GM23248 (cell line): Measurements from ENCODE around the gene ZNF557. TPM values are rescaled to one million over a fixed set of nuclear protein-coding genes. Genes with fewer than 3 reads are reported as not detected.
A peak's percentile ranks its signal among the peaks of the same experiment; 100 is the strongest.

Experiments used
- DNase-seq: peaks from one replicate; pipeline ENCODE4 v3.0.0-alpha.2; 2015
- H2AFZ ChIP-seq: fragments of 200-600 bp; sonication (generic); 2 replicates; pipeline ENCODE4 v1.6.1; 2016; ENCODE audit warnings: antibody characterized with exemption
- H3F3A ChIP-seq: fragments of 200-600 bp; sonication (generic); 2 replicates; pipeline ENCODE4 v1.6.1; 2016; ENCODE audit warnings: mild to moderate bottlenecking, antibody characterized with exemption, mixed run types; ENCODE audit not compliant: insufficient read depth
- H3K27ac ChIP-seq: fragments of 200-600 bp; sonication (generic); 2 replicates; pipeline ENCODE4 v1.5.1; 2016; ENCODE audit warnings: mild to moderate bottlenecking
- H3K27me3 ChIP-seq: fragments of 200-600 bp; sonication (generic); replicated peaks from 2 replicates; pipeline ENCODE4 v1.6.1; 2016; ENCODE audit warnings: mild to moderate bottlenecking; ENCODE audit not compliant: insufficient read depth
- H3K36me3 ChIP-seq: fragments of 200-600 bp; sonication (generic); 2 replicates; pipeline ENCODE4 v1.6.1; 2016; ENCODE audit warnings: low read depth, mild to moderate bottlenecking
- H3K4me1 ChIP-seq: fragments of 200-600 bp; sonication (generic); 2 replicates; pipeline ENCODE4 v1.6.1; 2016; ENCODE audit warnings: mild to moderate bottlenecking; ENCODE audit not compliant: insufficient read depth
- H3K4me2 ChIP-seq: fragments of 200-600 bp; sonication (generic); one replicate; pipeline ENCODE4 v1.6.1; 2016; ENCODE audit warnings: mild to moderate bottlenecking; ENCODE audit not compliant: unreplicated experiment
- H3K4me3 ChIP-seq: fragments of 200-600 bp; sonication (generic); 2 replicates; pipeline ENCODE4 v1.5.1; 2016; ENCODE audit warnings: mild to moderate bottlenecking
- H3K79me2 ChIP-seq: fragments of 200-600 bp; sonication (generic); 2 replicates; pipeline ENCODE4 v1.6.1; 2016; ENCODE audit warnings: mild to moderate bottlenecking; ENCODE audit not compliant: insufficient read depth
- H3K9ac ChIP-seq: fragments of 200-600 bp; sonication (generic); 2 replicates; pipeline ENCODE4 v1.6.1; 2016; ENCODE audit warnings: mild to moderate bottlenecking
- H3K9me2 ChIP-seq: fragments of 200-600 bp; sonication (generic); 2 replicates; pipeline ENCODE4 v1.6.1; 2016; ENCODE audit warnings: mixed run types, mild to moderate bottlenecking, moderate library complexity; ENCODE audit not compliant: insufficient read depth
- H3K9me3 ChIP-seq: fragments of 200-600 bp; sonication (generic); one replicate; pipeline ENCODE4 v1.6.1; 2017; ENCODE audit warnings: low read depth
- H4K20me1 ChIP-seq: fragments of 200-600 bp; sonication (generic); 2 replicates; pipeline ENCODE4 v1.6.0; 2016; ENCODE audit not compliant: insufficient read depth
- EZH2 ChIP-seq: fragments of 200-600 bp; sonication (generic); IDR thresholded peaks from 2 replicates; pipeline ENCODE4 v1.6.1; 2018; ENCODE audit warnings: antibody characterized with exemption, mild to moderate bottlenecking; ENCODE audit not compliant: insufficient read depth, poor library complexity, severe bottlenecking
- EZH2phosphoT487 ChIP-seq: fragments of 200-600 bp; sonication (generic); IDR thresholded peaks from 2 replicates; pipeline ENCODE4 v1.6.1; 2018; ENCODE audit warnings: antibody characterized with exemption, moderate library complexity, mild to moderate bottlenecking, low read depth; ENCODE audit not compliant: insufficient read depth
- WGBS, 2 experiments: methylation state at CpG; one replicate each; pipeline ENCODE4 v1.1.6; 2015 to 2017; ENCODE audit warnings: low lambda C conversion rate in 2 of 2, low coverage in 1 of 2; ENCODE audit errors: missing lambda C conversion rate in 2 of 2; 5-methylcytosine and 5-hydroxymethylcytosine counted together
- in situ Hi-C: fragments of 300-500 bp; cut with MboI; formaldehyde crosslinking; loops from 2 replicates; pipeline ENCODE4 v1.15.0; 2020
- polyA plus RNA-seq: library from polyadenylated mRNA; unstranded; fragments of >200 nt; fragmentation: Nextera tagmentation; extraction: Ambion mirVana; gene quantifications from 2 replicates; pipeline ENCODE4 v1.2.1, GENCODE V29; 2016
- total RNA-seq: library from RNA; depleted of rRNA; stranded (reverse); fragments of >200 nt; shearing (Covaris generic); gene quantifications from 2 replicates; pipeline ENCODE4 v1.2.3, GENCODE V29; 2014

ZNF557 gene
- total and polyA plus RNA-seq, 2 experiments from 2014 or later = 4.6 to 9.4 TPM

GRCh38 chr19:7099597-7099921, 30.1 kb downstream of the ZNF557 start:
- H3K27me3 ChIP-seq = no peaks in the 10 kb centered on the region
- TF ChIP-seq EZH2phosphoT487 (no peak), EZH2 (no peak)
- peak overlapping the region; percentile 76 for H3K27ac ChIP-seq
- no peaks in the 10 kb centered on the region for H3K9me2 ChIP-seq
- peaks cover 7% of the 10 kb centered on the region; the same call in 1 of the 2 replicates for H3F3A ChIP-seq
- H3K9me3 ChIP-seq = no peaks in the 10 kb centered on the region
- no peak for DNase-seq
- H4K20me1 ChIP-seq = no peaks in the 10 kb centered on the region
- no peaks in the 10 kb centered on the region; the same call in 1 of the 2 replicates for H3K4me1 ChIP-seq
- peak overlapping the region; percentile 75 for H3K4me3 ChIP-seq
- in situ Hi-C loops = no loop called here
- H3K4me2 ChIP-seq = peak overlapping the region; percentile 61
- no peaks in the 10 kb centered on the region for H3K79me2 ChIP-seq
- peak overlapping the region; percentile 87 for H2AFZ ChIP-seq
- peak overlapping the region; percentile 82 for H3K9ac ChIP-seq
- no peaks in the 10 kb centered on the region for H3K36me3 ChIP-seq
- WGBS, 2 experiments = 18% methylated on average over 9 of the region's 9 CpGs

- Histone ChIP-seq H3K27me3 (no peaks in the 10 kb centered on the region), H2AFZ (no peak overlapping the region)
Measured at GRCh38 chr19:7101498-7102253, 32.2 kb downstream of the ZNF557 start.

GRCh38 chr19:7104747-7105447, 35.4 kb downstream of the ZNF557 start:
- Histone ChIP-seq H3K27ac (no peak overlapping the region), H4K20me1 (no peaks in the 10 kb centered on the region), H3K9ac (no peak overlapping the region), H3K9me2 (no peaks in the 10 kb centered on the region), H3K9me3 (no peaks in the 10 kb centered on the region), H3K4me1 (no peaks in the 10 kb centered on the region; the same call in 1 of the 2 replicates), H3K36me3 (no peaks in the 10 kb centered on the region), H3F3A (no peaks in the 10 kb centered on the region), H3K4me3 (no peak overlapping the region), H3K4me2 (no peak overlapping the region), H2AFZ (no peak overlapping the region), H3K27me3 (no peaks in the 10 kb centered on the region), H3K79me2 (no peaks in the 10 kb centered on the region)
- in situ Hi-C loops = loop anchor here (25.0 kb wide), 1 partner anchor 232 kb away; the partner anchor contains the start of gene ARHGEF18
- no peak for DNase-seq
- TF ChIP-seq EZH2 = no peak
- no peak for TF ChIP-seq EZH2phosphoT487

More at GRCh38 chr19:7101498-7102253, 32.2 kb downstream of the ZNF557 start:
- Histone ChIP-seq H4K20me1 (no peaks in the 10 kb centered on the region), H3K9ac (no peak overlapping the region), H3K9me2 (no peaks in the 10 kb centered on the region), H3K36me3 (no peaks in the 10 kb centered on the region), H3K27ac (no peak overlapping the region), H3K4me2 (no peak overlapping the region), H3K79me2 (no peaks in the 10 kb centered on the region), H3F3A (peaks cover 7% of the 10 kb centered on the region; the same call in 1 of the 2 replicates), H3K4me3 (no peak overlapping the region), H3K9me3 (no peaks in the 10 kb centered on the region), H3K4me1 (no peaks in the 10 kb centered on the region; the same call in 1 of the 2 replicates)
- TF ChIP-seq EZH2phosphoT487 = no peak
- 75 to 82% methylated on average over 19 of the region's 19 CpGs for WGBS, 2 experiments
- no peak for DNase-seq
- in situ Hi-C loops = loop anchor here (25.0 kb wide), 1 partner anchor 236 kb away; the partner anchor contains the start of gene ARHGEF18

DNA sequence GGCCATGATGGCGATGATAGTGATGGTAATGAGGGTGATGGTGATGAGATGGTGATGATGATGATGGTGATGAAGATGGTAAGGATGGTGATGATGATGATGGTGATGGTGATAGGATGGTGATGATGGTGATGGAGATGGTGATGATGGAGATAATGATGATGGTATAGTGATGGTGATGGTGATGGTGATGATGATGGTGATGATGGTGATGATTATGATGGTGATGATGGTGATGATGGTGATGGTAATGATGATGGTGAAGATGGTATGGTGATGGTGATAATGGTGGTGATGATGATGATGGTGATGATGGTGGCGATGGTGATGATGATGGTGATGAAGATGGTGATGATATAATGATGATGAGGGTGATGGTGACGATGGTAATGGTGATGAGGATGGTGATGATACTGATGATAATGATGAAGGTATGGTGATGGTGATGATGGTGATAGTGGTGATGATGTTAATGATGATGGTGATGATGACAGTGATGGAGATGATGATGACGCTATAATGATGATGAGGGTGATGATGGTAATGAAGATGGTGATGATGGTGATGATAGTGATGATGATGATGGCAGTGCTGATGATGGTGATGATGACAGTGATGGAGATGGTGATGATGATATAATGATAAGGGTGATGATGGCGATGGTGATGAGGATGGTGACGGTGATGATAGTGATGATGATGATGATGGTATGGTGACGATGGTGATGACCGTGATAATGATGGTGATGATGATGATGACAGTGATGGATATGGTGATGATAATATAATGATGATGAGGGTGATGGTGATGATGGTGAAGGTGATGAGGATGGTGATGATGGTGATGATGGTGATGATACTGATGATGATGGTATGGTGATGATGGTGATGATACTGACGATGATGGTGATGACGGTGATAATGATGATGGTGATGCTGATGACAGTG, 37.5 kb downstream of the ZNF557 start:
- WGBS, 2 experiments = 77 to 80% methylated on average over 10 of the region's 10 CpGs
- H4K20me1 ChIP-seq = no peaks in the 10 kb centered on the region
- H3K9ac ChIP-seq = no peak overlapping the region
- H3K27me3 ChIP-seq = no peaks in the 10 kb centered on the region
- H3K4me3 ChIP-seq = no peak overlapping the region
- H3K36me3 ChIP-seq = no peaks in the 10 kb centered on the region
- DNase-seq = no peak
- H2AFZ ChIP-seq = no peak overlapping the region
- no peaks in the 10 kb centered on the region for H3F3A ChIP-seq
- no peaks in the 10 kb centered on the region for H3K9me3 ChIP-seq
- no peaks in the 10 kb centered on the region for H3K79me2 ChIP-seq
- in situ Hi-C loops = loop anchor here (25.0 kb wide), 1 partner anchor 230 kb away; the partner anchor contains the start of gene ARHGEF18
- H3K4me1 ChIP-seq = no peaks in the 10 kb centered on the region
- no peak overlapping the region for H3K4me2 ChIP-seq
- TF ChIP-seq EZH2phosphoT487 (no peak), EZH2 (no peak)
- H3K27ac ChIP-seq = no peak overlapping the region
- H3K9me2 ChIP-seq = no peaks in the 10 kb centered on the region
